HepG2 (cell line): ENCODE data around the gene RNF208. TPM values are rescaled to one million over a fixed set of nuclear protein-coding genes. Genes with fewer than 3 reads are reported as not detected.

Experiments
- ARNT2 ChIP-seq: sonication (generic); formaldehyde crosslinking; IDR thresholded peaks from 2 replicates; pipeline ENCODE4 v1.8.0; 2022; ENCODE audit warnings: mild to moderate bottlenecking, low read depth, missing genetic modification reagents, moderate library complexity
- ATF7-NPFF ChIP-seq: sonication (generic); formaldehyde crosslinking; IDR thresholded peaks from 2 replicates; pipeline ENCODE4 v1.8.1; 2023; ENCODE audit warnings: mild to moderate bottlenecking, low read depth, missing genetic modification reagents, moderate library complexity
- BCL6 ChIP-seq: IDR thresholded peaks from 2 replicates; pipeline ENCODE4 v1.6.1; 2016; ENCODE audit warnings: missing genetic modification reagents, missing compliant biosample characterization
- FOXC1 ChIP-seq: sonication (generic); formaldehyde crosslinking; IDR thresholded peaks from 2 replicates; pipeline ENCODE4 v1.8.0; 2022; ENCODE audit warnings: mild to moderate bottlenecking, missing genetic modification reagents, borderline replicate concordance
- GATAD1 ChIP-seq: IDR thresholded peaks from 2 replicates; pipeline ENCODE4 v1.6.1; 2016; ENCODE audit warnings: missing genetic modification reagents, missing compliant biosample characterization
- HMG20A ChIP-seq: IDR thresholded peaks from 2 replicates; pipeline ENCODE4 v1.6.1; 2016; ENCODE audit warnings: borderline replicate concordance
- KMT2B ChIP-seq: IDR thresholded peaks from 2 replicates; pipeline ENCODE4 v1.6.1; 2016; ENCODE audit warnings: missing genetic modification reagents, missing compliant biosample characterization
- MAF1 ChIP-seq: sonication (generic); formaldehyde crosslinking; IDR thresholded peaks from 2 replicates; pipeline ENCODE4 v1.5.0; 2020; ENCODE audit warnings: missing genetic modification reagents, borderline replicate concordance
- MTF2 ChIP-seq: sonication (generic); formaldehyde crosslinking; IDR thresholded peaks from 2 replicates; pipeline ENCODE4 v1.5.0; 2020; ENCODE audit warnings: missing genetic modification reagents, borderline replicate concordance
- MYC ChIP-seq: sonication (generic); formaldehyde crosslinking; IDR thresholded peaks from 2 replicates; pipeline ENCODE4 v1.9.0; 2021; ENCODE audit warnings: missing genetic modification reagents, borderline replicate concordance
- NCOA1 ChIP-seq: sonication (generic); formaldehyde crosslinking; IDR thresholded peaks from 2 replicates; pipeline ENCODE4 v1.9.0; 2021; ENCODE audit warnings: missing genetic modification reagents
- NRL ChIP-seq: sonication (generic); formaldehyde crosslinking; IDR thresholded peaks from 2 replicates; pipeline ENCODE4 v1.5.0; 2020; ENCODE audit warnings: missing genetic modification reagents, mild to moderate bottlenecking, moderate library complexity, borderline replicate concordance
- SIN3A ChIP-seq: IDR thresholded peaks from 2 replicates; pipeline ENCODE4 v1.6.1; 2011; ENCODE audit warnings: low read depth, mild to moderate bottlenecking, control low read depth, low read length, borderline replicate concordance
- TBX2 ChIP-seq: sonication (generic); formaldehyde crosslinking; IDR thresholded peaks from 2 replicates; pipeline ENCODE4 v1.5.0; 2020; ENCODE audit warnings: missing genetic modification reagents, mild to moderate bottlenecking, borderline replicate concordance
- YY1 ChIP-seq: IDR thresholded peaks from 2 replicates; pipeline ENCODE4 v1.6.1; 2011; ENCODE audit warnings: low read length, low read depth, moderate library complexity, mild to moderate bottlenecking; ENCODE audit not compliant: insufficient read depth, insufficient replicate concordance
- ZFP41 ChIP-seq: sonication (generic); formaldehyde crosslinking; IDR thresholded peaks from 2 replicates; pipeline ENCODE4 v1.4.0; 2020; ENCODE audit warnings: mild to moderate bottlenecking, missing genetic modification reagents, borderline replicate concordance
- ZMYM3 ChIP-seq: sonication (generic); formaldehyde crosslinking; IDR thresholded peaks from 2 replicates; pipeline ENCODE4 v1.5.1; 2020; ENCODE audit warnings: mild to moderate bottlenecking, missing genetic modification reagents
- ZMYM4 ChIP-seq: sonication (generic); formaldehyde crosslinking; IDR thresholded peaks from 2 replicates; pipeline ENCODE4 v1.8.1; 2023; ENCODE audit warnings: mild to moderate bottlenecking, missing genetic modification reagents
- ZNF282 ChIP-seq: fragments of 450-650 bp; IDR thresholded peaks from 2 replicates; pipeline ENCODE4 v1.6.1; 2018; ENCODE audit not compliant: partially characterized antibody
- ZNF563 ChIP-seq: sonication (generic); formaldehyde crosslinking; IDR thresholded peaks from 2 replicates; pipeline ENCODE4 v1.8.0; 2022; ENCODE audit warnings: mild to moderate bottlenecking, moderate library complexity, missing genetic modification reagents
- ZNF589 ChIP-seq: sonication (generic); formaldehyde crosslinking; conservative IDR thresholded peaks from 2 replicates; pipeline ENCODE4 v1.8.0; 2022; ENCODE audit warnings: mild to moderate bottlenecking, moderate library complexity, missing genetic modification reagents
- ZNF772 ChIP-seq: sonication (generic); formaldehyde crosslinking; IDR thresholded peaks from 2 replicates; pipeline ENCODE4 v1.5.0; 2020; ENCODE audit warnings: mild to moderate bottlenecking, missing genetic modification reagents
- polyA plus RNA-seq, 8 experiments: library from polyadenylated mRNA; depleted of rRNA in 3 of 8; stranded (reverse) in 7 of 8; unstranded in 1 of 8; fragments of >200 nt; fragmentation: Illumina TruSeq in 4 of 8; extraction: Trizol in 4 of 8; gene quantifications; 2 replicates each; pipeline versions ENCODE4 v1.2.1 to v1.2.3, GENCODE V29; 2011 to 2016; ENCODE audit warnings: low read depth in 4 of 8, missing spikeins in 1 of 8, mixed read lengths in 1 of 8; ENCODE audit not compliant: insufficient read depth in 1 of 8
- total RNA-seq, 5 experiments: library from RNA; depleted of rRNA; stranded (reverse); fragments of >200 nt; fragmentation: Illumina TruSeq; extraction: Trizol; gene quantifications; 2 replicates each; pipeline ENCODE4 v1.2.3, GENCODE V29; 2016; ENCODE audit warnings: low read depth in 1 of 5
- TF ChIP-seq, protein P1 (sequence below): sonication (generic); formaldehyde crosslinking; IDR thresholded peaks from 2 replicates; pipeline ENCODE4 v1.9.0; 2022; ENCODE audit warnings: low read depth, missing genetic modification reagents
- TF ChIP-seq, protein P2 (sequence below): sonication (generic); formaldehyde crosslinking; IDR thresholded peaks from 2 replicates; pipeline ENCODE4 v1.8.1; 2023; ENCODE audit warnings: mild to moderate bottlenecking, inconsistent platforms, moderate library complexity, missing genetic modification reagents, borderline replicate concordance
- TF ChIP-seq, protein P3 (sequence below): IDR thresholded peaks from 2 replicates; pipeline ENCODE4 v1.6.1; 2016; ENCODE audit warnings: missing compliant biosample characterization, missing genetic modification reagents, borderline replicate concordance

RNF208 gene
- total and polyA plus RNA-seq, 2 of the 13 experiments (the other 11 are each of a cell fraction or from before 2014, with no cell fraction given) = 1.6 to 2.1 TPM

DNA sequence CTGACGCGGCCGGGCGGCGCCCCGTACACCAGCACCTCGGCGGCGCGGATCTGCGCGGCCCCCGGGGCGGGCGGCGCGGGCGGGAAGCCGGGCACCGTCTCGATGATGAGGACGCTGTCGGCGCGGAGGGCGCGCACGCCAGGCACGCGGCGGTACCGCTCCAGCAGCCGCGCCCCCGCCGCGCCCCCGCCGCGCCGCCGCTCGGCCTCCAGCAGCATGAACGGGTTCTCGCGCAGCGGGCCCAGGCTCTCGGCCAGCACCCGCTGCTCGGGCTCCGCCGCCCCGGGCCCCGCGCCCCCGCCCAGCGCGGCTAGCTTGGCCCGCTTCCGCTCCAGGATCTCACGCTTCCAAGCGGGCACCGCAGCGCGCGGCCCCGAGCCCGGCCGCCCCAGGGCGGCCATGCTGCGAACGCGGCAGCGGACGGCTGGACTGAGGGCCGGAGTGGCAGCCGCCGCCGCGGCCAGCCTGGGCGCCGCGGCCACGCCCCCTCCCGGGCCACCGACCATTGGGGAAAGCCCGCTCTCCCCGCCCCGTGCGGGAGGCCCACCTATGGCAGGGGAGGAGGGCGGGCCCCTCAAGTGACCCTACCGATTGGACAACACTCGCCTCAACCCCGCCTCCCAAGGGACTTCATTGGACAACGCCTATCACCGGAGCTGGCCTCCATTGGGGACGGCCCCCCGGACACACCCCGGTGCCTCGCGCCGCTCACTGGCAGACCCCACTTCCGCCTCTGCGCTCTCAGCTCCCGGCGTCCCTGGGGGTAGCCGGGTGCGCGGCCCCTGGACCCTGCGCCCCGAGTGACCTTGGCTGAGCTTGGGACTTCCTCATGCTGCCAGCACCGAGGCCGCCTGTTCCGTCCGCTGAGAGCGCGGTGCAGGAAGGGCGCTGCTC, 21.5 kb downstream of the RNF208 start, which contains the start of gene TPRN (continued):
- TF ChIP-seq, protein P1, sequence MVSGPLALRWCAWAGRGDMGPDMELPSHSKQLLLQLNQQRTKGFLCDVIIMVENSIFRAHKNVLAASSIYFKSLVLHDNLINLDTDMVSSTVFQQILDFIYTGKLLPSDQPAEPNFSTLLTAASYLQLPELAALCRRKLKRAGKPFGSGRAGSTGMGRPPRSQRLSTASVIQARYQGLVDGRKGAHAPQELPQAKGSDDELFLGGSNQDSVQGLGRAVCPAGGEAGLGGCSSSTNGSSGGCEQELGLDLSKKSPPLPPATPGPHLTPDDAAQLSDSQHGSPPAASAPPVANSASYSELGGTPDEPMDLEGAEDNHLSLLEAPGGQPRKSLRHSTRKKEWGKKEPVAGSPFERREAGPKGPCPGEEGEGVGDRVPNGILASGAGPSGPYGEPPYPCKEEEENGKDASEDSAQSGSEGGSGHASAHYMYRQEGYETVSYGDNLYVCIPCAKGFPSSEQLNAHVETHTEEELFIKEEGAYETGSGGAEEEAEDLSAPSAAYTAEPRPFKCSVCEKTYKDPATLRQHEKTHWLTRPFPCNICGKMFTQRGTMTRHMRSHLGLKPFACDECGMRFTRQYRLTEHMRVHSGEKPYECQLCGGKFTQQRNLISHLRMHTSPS (CRISPR knock-in tag) = peak; percentile 67
- peak; percentile 95 for TF ChIP-seq ZNF772 (CRISPR knock-in tag)
- TF ChIP-seq, protein P2, sequence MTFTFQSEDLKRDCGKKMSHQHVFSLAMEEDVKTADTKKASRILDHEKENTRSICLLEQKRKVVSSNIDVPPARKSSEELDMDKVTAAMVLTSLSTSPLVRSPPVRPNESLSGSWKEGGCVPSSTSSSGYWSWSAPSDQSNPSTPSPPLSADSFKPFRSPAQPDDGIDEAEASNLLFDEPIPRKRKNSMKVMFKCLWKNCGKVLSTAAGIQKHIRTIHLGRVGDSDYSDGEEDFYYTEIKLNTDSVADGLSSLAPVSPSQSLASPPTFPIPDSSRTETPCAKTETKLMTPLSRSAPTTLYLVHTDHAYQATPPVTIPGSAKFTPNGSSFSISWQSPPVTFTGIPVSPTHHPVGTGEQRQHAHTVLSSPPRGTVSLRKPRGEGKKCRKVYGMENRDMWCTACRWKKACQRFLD (CRISPR knock-in tag) = peak; percentile 76; the same call in 1 of the 2 replicates
- TF ChIP-seq ATF7-NPFF = peak; percentile 77
- peak; percentile 51; the same call in 1 of the 2 replicates for TF ChIP-seq MAF1 (CRISPR knock-in tag)
- peak; percentile 83 for TF ChIP-seq TBX2 (CRISPR knock-in tag)
- peak; percentile 64; the same call in 1 of the 2 replicates for TF ChIP-seq KMT2B (CRISPR knock-in tag)
- peak; percentile 78; the same call in 1 of the 2 replicates for TF ChIP-seq SIN3A
- TF ChIP-seq ZNF563 = peak; percentile 61
- peak; percentile 87 for TF ChIP-seq GATAD1 (CRISPR knock-in tag)
- TF ChIP-seq MTF2 (CRISPR knock-in tag) = no peak
- TF ChIP-seq NRL (CRISPR knock-in tag) = peak; percentile 69; the same call in 1 of the 2 replicates
- TF ChIP-seq ZNF282 = no peak
- TF ChIP-seq ZMYM3 (CRISPR knock-in tag) = peak; percentile 62; the same call in 1 of the 2 replicates
- TF ChIP-seq HMG20A = no peak
- TF ChIP-seq ARNT2 (CRISPR knock-in tag) = peak; percentile 74
- no peak for TF ChIP-seq NCOA1 (CRISPR knock-in tag)
- TF ChIP-seq ZNF589 = peak; percentile 67; the same call in 1 of the 2 replicates
- peak; percentile 78; the same call in 1 of the 2 replicates for TF ChIP-seq ZFP41 (CRISPR knock-in tag)
- peak; percentile 77; the same call in 1 of the 2 replicates for TF ChIP-seq FOXC1 (CRISPR knock-in tag)
- peak; percentile 94 for TF ChIP-seq MYC (CRISPR knock-in tag)
- TF ChIP-seq, protein P3, sequence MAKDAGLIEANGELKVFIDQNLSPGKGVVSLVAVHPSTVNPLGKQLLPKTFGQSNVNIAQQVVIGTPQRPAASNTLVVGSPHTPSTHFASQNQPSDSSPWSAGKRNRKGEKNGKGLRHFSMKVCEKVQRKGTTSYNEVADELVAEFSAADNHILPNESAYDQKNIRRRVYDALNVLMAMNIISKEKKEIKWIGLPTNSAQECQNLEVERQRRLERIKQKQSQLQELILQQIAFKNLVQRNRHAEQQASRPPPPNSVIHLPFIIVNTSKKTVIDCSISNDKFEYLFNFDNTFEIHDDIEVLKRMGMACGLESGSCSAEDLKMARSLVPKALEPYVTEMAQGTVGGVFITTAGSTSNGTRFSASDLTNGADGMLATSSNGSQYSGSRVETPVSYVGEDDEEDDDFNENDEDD (CRISPR knock-in tag) = peak; percentile 63; the same call in 1 of the 2 replicates
- peak; percentile 65 for TF ChIP-seq BCL6 (CRISPR knock-in tag)
- peak; percentile 91 for TF ChIP-seq YY1
- TF ChIP-seq ZMYM4 (CRISPR knock-in tag) = peak; percentile 48; the same call in 1 of the 2 replicates
